Fibroblast of upper back skin (primary cell): Measurements from ENCODE around the gene ARGLU1.

Experiments used
- DNase-seq: peaks from one replicate; pipeline ENCODE4 v3.0.0-alpha.2; 2013

The ARGLU1 gene

DNA sequence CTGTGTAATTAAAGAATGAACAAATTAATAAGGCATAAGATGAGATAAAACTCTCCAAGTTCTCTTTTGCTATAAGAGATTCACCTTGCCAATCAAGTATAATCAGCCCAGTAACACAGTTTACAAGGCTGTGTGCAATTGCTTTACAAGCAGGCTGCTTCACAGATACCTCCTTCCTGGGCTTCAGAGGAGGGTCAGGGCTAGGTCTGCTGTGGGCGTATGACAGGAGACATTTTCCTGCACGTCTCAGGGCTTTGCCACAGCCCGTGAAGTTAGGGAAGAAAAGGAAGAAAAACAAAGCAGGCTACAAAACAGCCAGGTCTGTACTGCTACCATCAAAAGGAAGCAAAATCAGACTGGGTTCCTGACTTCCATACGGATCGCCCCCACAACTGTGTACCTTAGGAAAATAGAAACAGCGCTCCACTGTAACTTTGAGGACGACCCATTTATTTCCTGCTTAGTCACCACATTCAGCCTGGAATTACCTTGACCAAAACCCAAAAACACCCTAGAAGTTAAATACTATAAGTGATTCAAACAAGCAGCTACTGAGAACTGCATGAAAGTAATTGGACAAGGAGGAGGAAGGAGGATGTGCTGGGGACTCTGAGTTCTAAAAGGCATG is 44.9 kb downstream of the ARGLU1 start:
- no peak for DNase-seq

DNA sequence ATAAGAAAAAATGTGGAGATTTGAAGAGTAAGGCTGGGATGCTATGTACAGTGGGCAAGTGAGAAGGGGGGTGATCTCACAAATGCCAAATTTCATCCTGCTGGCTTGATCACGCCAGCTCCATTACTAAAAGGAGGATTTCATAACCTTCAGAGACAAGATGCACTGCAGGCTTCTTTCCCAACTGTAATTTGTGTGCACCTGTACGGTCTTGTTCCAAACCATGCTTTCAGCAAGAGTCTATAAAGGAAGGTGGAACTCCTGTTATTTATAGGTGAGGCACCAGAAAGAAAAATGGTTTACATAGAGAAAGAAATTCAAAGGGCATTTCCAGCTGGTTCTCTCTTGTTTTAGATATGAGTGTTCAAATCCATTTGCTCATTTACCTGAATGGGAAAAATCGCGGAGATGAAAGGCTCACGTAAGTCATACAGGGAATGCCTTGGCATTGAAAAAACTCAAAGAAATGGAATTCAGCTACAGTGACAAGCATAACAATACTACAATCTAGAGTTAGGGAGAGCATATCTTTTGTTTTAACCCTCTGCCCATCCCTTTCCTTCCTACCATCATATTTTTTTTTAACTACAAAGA is 45.7 kb downstream of the ARGLU1 start:
- no peak for DNase-seq

DNA sequence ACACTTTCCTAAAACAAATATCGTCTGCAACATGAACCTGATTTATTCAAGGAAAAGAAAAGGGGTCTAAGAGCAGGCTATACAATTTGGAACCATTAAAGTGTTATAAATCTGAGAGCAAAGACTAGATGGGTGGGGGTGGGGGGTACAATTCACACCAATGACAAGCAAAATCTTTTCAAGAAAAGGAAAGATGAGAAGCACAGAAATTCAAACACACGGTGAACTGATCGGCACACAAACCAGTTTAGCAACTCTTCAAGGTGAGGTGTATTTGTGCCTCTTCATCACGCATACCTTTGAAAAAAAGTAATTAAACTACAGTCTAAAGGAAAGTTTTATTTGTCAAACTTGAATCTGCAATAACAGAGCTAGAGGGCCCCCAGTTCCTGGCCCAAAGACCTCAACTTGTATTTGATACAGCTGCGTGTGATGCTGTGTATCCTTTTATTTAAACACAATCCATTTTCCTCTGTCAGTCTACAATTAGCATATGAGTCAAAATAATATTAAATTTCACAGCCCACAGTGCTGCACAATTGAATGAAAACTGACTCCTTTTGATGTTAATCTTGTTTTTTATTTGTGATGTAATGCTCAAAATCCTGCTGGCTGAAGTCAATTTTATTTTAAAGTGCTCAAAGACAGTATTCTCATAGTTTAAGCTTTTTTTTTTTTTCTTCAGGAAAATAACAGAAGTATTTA is 46.7 kb downstream of the ARGLU1 start:
- no peak for DNase-seq

DNA sequence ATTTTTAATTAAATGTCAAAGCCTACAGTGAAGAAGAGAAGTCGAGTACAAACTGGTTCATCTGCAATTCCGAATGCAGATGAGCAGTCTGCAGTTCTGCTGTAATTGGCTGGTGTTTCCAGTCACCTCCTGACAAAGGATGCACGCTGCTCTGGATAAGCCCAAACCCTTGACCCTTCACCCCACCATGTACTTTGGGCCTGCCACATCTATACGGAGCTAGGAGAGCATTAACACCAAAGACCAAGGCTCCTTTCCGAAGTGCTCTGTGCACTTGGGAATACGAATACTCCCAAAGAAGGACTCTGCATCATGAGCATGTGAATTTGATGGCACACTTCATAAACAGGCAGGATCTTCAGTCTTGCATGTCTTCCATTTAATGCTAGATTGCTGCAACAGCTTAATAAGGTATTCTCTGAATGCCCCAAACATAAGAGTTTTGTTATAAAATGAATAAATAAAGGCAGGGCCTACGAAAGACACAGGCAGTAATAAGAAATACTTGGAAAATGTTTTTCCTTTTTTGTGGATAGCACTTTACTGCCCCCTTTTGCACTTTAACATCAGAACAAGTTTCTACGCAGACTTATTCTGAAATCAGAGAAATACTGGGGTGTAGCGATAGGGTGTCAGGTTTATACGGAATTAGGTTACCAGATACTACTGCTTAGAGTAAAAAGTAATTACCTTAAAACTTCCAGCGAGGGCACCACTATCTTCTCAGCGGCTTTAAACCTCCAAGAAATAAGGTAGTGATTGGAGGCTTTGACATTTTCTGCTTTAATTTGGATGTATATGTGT is 47.5 kb downstream of the ARGLU1 start:
- peak; percentile 59 for DNase-seq

DNA sequence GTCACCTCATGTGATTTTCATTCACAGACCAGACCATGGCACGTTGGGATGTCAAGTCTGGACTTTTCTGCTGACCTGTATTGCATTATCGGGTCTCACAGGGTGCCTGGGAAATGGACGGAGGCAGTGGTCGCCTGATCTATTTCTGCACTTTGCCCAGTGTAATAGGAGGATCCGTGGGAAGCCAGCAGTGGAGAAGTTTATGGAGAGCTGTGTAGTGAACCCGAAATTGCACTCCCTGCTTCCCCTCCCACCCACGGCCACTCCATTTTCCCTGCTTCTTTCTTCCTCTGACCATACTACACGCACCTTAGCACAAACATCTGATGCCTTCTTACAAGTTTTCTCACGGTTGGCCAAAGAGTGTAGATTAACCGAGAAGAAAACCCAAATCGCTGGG is 49.4 kb downstream of the ARGLU1 start:
- no peak for DNase-seq

DNA sequence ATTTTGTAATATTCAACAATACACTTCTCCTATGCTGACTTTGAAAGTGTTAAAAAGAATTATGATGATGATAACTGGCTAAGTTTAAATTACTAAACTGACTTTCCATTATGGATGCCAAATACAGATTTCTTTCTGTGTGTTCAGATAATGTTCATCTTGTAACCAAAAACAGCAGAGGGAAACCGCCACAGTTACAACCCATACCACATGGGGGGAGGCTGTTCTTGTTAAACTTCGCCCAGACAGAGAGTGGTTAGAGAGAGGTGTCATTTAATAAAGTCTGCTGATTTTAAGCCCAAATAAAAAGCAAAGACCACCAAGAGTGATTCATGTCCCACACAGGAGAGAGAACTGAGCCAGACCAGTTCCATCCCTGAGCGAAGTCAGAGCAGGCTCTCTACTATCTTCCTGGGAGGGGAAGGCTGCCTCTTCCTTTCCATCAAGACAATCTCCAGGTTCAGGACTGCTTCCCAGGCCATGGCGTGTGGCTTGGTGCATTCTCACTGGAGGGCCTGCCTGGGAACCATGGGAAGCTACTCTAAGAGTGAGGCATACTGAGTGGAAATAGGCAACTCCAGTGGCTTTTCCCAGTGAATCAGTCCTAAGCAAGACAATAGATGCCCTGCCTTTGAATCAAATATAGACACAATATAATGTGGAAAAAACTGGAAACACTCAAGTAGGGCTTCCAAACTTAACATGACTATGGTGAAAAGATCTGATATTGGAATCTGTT is 50.7 kb downstream of the ARGLU1 start:
- no peak for DNase-seq

DNA sequence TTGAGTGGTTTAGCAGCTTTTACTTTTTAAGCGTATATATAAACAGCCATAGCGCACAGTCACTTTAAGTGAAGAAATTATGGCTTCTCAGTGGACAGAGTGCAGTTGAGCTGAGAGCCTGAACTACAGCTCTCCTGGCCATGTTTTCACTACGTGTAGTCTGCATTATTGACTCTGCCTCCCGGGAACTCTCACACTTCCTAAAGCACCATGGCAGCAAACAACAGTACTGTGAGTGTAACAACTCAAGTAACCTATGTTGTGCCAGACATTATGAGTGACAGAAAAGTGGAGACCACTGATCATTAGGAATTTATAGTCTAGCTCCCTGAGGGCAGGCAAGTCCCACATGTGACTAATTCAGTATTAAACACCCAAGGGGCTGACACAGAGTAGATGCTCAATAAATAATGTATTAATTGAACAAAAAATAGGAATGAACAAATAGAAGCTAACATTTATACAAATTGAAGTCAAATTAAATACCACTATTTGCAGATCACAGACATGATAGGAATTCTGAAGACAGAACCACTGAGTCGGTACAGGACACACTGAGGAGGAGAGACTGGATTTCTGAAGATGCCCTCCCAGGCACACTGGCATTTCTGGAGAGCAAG is 52.2 kb downstream of the ARGLU1 start:
- no peak for DNase-seq

DNA sequence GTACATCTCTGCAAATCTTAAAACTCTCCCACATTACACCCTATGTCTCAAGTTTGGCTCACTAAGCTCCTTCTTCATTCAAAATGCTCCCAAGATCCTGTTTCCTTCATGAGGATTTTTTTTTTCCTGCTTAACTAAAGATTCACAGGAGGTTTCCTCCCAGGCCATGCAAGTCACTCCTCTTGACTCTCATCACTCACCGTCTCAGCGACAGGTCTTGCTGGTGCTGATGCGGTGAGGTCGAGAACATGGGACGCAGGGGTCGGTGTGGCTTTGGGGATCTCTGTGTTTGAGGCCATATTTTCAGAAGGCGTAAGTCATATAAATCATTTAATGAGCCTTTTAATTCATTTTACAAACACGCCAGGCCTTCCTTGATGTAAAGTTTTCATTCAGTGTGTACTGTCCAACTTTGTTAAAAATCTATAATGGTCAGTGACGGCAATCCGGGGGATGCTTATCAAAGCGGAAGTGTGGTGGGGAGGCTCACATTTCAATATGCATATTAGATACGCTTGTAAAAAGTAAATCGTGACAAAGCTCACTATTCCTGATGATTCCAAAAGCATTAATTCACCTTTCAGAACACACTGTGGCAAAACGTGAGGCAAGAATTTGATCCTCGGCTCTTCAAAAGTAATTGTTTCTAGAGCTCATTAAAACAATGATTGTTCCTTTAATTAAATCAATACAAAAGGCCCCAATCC is 52.9 kb downstream of the ARGLU1 start:
- DNase-seq = no peak

DNA sequence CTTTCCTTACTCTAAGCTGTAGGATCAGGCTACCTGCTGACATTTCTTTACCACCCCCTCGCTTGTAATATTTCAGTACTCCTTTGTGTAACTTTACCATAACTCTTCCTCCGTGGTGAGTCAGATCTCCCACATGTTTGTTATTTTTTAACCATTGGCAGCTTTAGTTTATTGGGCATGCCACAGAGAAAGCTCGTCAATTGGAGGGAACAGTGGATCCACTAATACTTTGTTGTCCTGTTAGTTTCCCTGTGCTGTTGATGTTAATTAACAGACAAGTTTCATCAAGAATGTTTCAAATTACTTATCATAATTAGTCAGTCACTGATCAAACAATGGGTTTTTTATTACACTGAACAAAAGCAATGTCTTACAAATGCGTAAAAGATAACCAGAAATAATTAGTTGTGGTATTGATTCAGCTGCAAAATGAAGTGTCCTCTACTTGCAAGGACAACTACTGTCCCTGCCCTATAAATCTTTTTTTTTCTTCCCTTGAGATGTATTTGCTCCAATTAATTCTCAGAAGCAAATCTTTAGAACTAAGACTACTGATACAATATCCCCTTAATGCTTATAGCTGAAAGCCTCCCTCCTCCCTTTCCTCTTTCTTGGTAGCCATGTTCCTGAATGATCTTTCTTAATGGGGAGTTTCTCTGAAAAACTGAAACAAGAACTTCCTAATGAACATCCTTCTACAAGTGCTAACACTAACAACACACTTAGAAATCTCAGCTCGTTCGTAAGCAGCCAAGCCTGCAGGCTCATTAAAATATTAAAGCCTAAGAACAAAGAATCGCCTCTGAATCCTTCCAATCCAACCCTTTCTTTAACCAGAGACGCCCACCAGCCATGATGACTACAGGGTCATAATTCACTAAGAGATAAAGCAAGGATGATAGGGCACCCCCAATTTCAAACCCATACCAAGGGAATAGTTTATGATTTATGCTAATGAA is 54.6 kb downstream of the ARGLU1 start:
- DNase-seq = peak; percentile 57

DNA sequence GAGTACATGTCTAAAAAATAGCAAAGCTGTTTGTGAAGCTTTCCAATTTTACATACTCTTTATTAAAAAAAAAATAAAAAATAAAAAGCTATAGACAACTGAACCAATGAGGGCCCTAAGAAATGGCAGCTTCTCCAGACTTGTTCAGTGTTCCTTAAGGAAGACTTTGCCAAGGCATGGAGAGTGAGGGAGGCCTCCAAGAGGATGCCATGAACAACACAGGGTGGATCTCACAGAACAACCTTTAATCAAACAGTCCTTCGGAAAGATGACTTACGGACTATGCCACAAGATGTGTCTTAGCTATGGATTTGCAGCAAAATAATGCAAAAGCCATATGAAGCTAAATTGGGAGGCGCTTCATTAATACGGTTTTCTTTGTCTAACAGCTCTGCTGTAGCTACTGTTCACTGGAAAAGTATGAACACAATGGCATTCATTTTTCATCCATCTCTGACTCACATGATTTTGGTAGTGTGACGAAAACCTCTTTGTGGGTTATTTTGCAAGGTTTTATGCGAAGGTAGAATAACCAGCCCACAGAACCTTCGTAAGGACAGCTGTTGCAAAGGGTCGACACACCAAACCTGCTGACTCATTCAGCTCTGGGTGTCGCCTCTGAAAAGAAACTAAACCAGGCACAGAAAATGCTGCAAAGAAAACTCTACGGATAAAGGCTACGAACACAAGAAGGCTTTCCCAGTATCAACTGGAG is 60.2 kb downstream of the ARGLU1 start:
- peak; percentile 97 for DNase-seq

DNA sequence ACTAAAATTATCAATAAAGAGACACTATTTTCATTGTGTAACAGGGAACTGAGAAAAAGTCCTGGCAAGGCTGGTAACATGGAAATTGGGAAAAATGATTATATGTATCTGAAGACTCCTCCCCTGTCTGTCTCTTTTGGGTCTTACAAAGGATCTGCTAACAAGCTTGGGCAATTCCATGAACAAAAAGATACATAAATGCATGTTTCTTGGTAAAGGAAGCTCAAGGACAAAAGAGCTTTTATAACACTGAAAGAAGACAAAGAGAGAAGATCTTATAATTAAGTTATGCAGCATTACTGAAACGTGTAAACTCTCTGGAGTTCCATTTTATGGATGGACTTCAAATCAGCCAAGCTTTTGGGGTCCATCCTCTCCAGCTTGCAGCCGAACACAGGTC is 61.7 kb downstream of the ARGLU1 start:
- DNase-seq = no peak

DNA sequence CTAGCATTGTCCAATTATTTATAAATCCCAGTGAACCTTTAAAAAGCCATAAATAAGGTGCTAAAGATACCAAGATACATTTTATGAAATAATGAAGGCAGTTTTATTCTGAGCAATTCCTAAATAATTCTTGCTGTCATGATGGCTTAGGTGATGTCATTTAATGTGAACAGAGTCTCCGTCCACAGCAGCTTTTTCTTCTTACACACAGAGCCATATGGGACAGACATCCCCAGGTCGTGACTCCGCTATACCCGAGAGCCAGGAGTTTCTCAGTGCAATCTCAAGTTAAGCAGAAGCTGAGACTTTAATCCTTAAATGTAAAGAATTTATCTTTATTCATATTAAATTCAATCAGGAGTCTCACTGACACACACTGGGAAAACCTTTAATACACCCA is 62.2 kb downstream of the ARGLU1 start:
- no peak for DNase-seq

DNA sequence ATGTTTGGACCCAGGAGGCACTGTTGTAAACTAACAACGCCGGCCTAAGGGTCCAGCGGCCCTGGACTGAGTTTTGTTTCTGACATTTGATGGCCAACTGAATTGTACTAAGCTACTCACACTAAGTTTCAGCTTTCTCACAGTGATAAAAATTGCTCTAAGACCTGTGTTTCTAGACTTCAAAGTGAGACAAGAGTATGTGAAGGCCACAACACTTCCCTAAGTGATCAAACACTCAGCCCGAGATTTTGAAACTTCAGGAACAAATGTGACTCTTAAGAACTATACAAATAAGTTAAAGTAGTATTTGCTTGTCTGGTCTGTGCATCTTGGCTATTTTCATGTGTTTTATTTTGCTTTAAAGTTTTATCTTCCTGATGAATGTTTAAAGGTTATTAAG is 62.6 kb downstream of the ARGLU1 start:
- DNase-seq = no peak

DNA sequence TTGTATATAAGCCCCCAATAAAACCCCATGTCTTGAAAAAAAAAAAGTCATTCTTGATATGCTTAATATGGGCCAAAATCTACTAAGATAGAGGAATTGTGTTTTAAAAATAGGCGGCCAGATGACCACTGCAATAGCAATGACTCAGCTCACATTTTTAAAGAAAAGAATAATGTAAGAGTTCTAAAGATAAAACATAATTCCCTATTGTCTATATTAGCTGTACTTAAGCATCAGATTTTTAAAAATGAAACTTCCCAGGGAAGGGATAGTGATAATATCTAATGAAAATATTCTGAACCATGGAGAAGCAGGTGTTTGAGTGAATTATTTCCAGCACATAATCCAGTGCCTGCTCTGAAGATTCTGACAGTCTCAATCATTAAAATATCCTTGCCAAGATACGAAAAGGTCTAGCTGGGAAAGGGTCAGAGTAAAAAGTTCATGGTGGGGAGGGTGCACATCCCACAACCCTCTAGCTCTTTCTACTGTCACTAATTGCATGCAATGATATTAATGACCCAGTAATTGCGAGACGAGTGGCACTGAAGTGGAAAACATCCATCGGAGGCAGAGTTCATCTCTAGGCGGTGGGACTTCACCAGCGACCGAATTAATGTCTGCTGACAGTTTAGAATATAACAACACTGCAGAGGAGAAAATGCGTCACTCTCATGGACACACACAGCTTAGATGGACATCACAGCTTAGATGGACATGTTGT is 64.0 kb downstream of the ARGLU1 start:
- DNase-seq = no peak

DNA sequence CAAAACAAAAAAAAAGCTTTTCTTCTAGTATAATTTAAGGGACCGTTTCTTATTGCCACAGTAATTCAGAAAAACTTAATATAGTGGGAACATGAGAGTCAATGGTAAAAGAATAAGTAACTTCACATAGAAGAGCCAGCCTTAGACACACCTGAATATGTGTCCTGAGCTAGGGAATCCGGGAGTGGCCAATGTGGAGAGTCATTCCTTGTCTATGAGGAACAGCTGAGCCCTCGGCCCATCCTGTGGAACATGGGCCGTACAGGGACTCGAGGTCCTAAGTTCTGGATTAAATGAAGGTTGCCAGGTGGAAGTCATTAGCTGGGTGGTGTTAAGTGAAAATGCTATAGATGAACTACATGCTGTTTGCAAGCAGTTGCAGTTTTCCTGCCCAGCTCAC is 64.7 kb downstream of the ARGLU1 start:
- no peak for DNase-seq

DNA sequence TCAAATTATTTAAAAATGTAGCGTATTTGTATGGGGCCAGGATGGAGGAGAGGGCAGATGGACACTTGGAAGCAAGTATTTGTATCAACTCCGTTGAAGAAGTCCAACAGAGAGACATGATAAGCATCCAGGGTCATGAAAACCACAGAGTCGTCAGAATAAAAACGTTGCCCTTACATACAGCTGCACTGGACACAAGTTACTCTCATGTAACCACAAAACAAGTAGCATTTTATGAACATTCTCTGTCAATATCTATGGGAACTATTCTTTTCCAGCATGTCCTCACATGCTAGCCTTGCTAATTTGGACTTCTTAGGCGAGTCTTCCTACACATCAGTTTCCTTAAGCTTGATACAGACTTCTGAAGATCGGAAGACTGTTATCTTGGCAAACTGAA is 67.5 kb downstream of the ARGLU1 start:
- no peak for DNase-seq

DNA sequence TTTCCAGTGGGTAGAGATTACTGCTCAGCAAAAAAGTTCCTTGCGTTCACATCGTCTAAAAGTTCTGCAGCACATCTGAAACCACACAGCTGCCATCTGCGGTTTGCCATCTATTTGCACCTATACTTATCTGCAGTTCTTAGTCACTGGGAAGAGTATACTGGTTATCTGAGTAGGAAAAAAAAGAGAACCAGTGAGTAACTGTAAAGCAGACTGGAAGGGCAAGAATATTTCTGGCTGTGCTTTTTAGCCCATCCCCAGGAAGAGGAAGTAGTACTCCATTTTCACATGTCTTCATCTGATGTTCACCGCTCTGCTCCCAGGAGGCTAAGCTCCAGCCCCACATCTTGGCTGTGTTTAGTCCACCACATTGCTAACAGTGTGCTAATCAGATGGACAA is 68.0 kb downstream of the ARGLU1 start:
- DNase-seq = peak; percentile 39

DNA sequence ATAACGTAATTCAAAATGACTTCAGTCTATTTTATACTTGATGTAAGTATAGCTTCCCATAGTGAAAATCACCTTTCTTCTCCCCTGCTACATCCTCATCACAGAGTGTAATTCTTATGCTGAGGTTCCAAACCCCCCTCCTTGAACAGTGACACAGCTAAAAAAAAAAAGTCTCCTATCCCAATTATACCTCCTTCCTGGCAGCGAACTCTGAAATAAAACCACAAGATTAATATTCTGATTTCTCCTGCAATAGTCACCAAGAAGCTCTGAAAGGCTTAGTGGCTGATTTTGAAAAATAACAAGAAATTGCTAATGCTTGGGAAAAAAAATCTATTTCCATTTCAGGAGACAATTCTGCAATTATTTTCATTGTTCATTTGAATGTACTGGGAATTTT is 68.8 kb downstream of the ARGLU1 start:
- no peak for DNase-seq

DNA sequence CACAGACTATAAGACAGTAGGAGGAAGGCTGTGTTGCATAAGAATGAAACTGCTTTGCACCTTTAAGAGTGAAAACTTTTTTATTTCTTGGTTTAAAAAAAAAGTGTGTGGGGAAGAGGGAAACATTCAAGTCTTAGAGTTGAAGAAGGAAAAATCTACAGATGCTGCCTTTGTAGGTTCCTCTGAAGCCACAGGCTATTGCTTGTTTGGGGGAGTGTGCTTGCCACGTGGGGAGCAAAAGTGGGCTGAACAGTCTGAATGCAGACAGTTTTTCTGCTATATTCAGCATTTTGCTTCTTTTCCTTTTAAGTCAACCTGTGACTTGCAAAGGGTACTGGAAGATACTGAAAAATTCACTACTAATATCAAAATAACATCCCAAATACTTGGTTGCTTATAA is 69.4 kb downstream of the ARGLU1 start:
- DNase-seq = no peak
